Stimulated activated CD4-positive, alpha-beta T cell treated with anti-CD3 and anti-CD28 coated beads, Interleukin-15, amount 100 ng/mL, for 1 hour (primary cell): ENCODE data around the gene FOXE3.

Source experiments
- DNase-seq, 2 donors: peaks; one replicate each; pipeline ENCODE4 v3.0.0-alpha.2; 2020; ENCODE audit warnings: low read depth in 1 of 2, low spot score in 1 of 2

FOXE3 gene

DNA sequence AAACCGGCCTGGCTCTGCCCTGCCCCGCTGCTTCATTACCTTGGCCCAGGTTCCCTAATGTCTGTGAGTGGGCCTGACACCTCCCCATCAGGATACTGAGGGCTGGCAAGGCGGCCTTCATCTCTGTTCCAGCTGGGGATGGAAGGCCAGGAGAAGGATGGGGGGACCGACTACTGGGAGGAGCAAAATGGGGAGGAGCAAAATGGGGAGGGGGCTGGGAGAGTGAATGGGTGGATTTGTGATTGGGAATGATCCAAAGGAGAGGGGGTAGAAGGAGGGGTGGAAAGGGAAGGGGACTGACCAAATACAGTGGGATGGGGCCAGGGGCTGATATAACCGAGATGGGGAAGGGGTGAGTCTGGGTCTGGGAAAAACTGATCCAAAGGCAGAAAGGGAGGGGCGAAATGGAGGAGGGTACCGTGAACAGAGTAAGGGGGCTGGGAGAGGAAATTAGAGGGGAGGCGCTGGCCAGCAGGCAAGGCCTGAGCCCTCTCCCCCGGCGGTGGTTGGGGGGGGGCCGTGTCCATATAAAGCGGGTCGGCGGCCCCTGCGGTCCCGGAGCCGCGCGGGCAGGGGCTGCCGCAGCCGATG is at the start of gene FOXE3:
Gene FOXE3, plus strand, starts transcription at position 558 of the 591 bp plus-strand sequence. Its CDS starts 31 bp downstream, at position 589.
- DNase-seq: no peak

DNA sequence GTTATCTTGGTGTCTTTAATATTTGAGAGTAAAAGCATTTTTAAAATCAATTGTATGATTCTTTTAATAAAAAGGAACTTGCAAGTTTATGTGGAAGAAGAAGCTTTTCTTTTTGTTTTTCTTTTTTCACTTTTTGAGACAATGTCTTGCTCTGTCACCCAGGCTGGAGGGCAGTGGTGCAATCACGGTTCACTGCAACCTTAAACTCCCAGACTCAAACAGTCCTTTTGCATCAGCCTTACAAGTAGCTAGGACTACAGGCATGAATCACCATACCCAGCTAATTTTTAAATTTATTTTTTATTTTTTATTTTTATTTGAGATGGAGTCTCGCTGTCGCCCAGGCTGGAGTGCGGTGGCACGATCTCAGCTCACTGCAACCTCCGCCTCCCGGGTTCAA is 48.4 kb upstream of the FOXE3 start:
- no peak for DNase-seq

DNA sequence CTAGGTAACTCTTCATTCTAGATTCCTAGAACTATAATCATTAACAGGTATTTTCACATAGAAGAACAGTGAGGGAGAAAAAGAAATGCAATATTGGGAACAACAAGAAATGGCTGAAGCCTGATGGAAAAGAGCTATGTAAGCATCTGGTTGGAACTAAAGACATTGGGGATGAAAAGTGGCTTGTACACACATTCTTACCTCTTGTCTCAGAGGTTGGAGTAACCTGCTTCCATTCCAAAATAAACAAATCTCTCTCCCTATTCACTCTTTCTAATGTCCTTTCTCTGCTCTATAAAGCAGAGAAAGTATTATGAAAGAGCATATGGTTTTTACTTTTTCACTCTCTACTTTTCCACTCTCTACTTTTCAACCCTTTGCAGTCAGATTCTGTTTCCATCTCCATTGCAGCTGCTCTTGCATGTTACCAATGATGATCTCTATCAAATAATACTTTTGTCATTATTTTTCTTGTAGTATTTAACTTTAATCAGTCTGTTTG is 45.0 kb upstream of the FOXE3 start:
- no peak for DNase-seq

DNA sequence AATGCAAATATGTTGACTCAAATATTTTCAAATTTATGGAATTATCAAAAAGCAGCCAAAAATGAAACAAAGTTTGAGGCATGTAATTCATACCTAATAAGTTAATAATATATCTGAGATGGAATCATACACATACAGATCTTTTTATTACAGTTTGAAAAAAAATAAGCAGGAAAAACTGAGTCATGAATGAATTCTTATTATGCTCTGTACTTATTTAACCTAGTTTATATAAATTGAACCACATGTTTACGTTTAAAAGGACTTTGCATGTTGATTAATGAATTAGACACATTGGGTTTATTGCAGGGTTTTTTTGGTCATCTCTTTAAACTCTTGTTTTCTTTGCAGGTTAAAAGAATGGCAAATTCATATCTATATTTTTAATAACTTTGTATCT is 41.6 kb upstream of the FOXE3 start:
- no peak for DNase-seq

DNA sequence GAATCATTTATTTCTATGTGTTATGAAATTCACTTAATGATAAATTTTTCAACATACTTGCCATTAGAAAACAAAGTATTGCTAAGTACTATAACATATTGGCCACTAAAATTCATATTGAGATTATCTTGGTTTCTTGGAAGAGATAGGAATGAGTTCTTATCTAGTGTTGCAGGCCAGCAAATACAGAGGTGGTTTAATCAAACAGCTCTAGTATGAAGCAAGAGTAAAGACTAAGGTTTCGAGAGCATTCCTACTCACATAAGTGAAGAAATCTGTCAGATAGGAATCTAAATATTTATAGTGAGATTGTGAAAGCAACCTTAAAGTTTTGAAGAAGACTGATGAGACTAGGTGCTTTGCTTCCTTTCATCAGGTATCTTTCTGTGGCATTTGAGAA is 37.9 kb upstream of the FOXE3 start:
- DNase-seq: no peak

DNA sequence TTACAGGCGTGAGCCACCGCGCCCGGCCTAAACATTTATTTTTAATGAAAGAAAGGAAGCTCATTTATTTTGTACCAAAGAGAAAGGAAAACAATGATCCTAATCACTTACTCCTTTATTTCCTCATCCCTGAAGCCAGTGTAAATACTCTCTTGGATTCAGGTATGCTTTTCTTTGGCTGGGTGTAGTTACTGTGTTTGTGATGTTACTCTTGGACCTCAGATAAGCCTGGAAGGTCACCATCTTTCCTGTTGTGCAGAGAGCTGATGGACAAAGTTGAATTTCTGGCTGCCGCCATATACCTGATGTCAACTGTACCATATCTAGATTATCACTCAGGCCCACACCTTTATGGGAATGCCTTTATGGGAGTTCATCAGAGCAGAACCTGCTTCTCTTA is 35.4 kb upstream of the FOXE3 start:
- no peak for DNase-seq

DNA sequence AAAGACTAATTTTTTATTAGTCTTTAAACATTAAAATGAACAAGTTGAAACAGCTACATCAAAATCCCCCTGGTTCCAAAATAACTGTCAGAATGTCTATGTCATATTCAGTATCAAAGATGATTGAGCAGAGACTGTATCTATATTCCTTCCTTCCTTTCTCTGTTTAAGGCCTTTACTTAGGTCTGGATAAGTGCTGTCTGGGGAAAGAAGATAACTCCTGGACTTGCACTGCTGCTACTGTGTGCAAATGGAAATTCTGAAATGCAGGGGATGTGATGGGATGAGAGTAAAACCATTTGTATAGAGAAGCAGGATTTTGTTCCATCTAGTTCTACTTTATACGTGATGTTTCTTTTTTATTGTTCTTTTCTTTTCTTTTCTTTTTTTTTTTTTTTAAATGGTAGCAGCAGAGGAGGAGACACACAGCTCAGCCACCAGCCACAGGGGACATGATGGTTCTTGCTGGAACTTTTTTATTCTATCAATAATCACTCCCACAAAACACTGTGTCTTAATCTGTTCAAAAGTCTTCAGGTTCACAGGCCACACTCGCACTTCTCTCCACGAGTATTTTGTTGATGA is 33.6 kb upstream of the FOXE3 start:
- DNase-seq: no peak

DNA sequence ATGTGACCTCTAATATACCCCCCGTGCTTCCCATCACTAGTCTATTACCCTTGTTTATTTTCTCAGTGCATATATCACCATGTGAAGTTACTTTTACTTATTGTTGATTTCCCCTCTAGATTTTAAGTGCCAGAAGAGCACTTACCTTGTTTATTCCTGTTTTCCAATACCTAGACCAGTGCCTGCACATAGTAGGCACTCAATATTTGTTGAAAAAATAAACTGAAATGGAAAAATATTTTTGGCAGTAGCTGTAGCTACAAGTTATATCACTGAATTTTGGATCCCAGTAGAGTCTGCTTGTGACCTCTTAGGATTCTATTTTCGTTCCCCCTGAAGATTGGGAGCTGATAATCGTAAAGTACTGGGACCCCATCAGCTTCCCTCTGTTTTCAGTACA is 32.0 kb upstream of the FOXE3 start:
- DNase-seq: no peak

DNA sequence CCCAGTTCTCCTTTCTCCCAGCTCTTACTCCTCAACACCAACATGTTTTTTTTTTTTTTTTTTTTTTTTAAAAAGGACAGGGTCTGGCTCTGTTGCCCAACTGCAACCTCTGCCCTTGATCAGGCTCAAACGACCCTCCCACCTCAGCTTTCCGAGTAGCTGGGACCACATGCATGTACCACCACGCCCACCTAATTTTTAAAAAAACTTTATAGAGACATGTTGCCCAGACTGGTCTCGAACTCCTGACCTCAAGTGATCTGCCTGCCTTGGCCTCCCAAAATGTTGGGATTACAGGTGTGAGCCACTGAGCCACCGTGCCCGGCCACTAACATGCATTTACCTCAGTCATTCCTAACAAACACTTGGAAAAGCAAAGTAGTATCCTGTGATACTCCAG is 31.1 kb upstream of the FOXE3 start:
- no peak for DNase-seq

DNA sequence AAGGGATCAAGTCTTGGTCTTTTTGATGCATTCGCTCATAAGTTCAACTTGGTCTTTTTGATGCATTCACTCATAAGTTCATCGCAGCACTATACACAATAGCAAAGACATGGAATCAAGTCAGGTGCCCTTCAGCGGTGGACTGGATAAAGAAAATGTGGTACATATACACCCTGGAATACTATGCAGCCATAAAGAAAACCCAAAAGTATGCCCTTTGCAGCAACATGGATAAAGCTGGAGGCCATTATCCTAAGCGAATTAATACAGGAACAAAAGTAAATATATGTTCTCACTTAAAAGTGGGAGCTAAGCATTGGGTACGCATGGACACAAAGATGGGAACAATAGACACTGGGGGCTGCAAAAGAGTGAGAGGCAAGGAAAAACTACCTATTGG is 29.8 kb upstream of the FOXE3 start:
- no peak for DNase-seq

DNA sequence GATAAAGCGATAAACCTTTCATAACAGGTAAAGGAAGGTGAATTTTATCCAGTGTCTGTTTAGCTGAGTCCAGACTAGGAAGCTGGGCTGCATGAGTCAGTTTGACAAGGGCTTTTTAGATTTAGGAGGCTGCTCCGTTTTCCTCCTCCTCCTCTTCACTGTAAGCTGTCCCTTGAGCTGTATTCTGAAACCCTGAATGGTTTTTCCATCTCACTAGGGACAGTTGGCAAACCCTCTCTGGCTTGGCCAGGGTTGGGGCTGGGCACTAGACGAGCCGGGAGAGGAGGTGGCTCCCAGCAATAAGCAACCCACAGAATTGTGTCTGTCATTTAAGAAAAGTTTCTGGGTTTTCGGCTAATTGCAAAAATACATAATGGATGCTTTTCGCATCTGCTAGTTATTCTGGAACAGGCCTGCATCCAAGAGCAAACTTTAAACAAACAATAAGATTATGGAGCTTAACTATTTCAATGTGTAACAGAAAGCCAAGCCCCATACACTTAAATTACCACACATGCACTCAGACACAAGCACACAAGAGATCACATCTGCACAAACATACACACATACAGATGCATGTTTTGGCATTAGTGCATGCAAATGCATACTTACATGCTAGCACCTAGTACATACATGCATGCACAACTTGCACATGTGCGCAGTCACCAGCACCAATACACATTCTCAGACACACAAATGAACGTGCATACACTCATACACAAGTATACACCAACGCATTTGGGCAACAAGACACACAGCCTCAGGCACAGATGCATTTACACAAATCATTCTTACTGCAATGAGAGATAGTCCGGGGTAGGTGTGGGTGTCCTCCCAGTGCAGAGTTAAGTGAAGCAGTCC is 27.8 kb upstream of the FOXE3 start:
- no peak for DNase-seq

DNA sequence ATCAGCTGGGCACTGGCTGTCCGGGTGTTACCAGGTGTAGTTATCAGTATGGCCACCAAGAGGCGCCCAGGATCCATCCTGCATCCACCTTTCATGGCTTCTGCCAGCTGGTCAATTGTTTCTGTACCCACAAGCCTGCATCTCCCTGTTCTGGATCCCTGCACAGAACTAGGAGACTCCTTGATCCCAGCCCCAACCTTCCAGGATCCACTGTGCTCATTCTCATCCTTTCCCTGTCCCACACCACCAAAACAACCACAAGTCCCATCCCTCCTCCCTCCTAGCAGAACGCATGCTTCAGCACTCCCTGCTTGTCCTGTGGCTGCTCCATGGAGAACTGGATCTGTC is 27.2 kb upstream of the FOXE3 start:
- peak in 1 of 2 donors; percentile 23 for DNase-seq

DNA sequence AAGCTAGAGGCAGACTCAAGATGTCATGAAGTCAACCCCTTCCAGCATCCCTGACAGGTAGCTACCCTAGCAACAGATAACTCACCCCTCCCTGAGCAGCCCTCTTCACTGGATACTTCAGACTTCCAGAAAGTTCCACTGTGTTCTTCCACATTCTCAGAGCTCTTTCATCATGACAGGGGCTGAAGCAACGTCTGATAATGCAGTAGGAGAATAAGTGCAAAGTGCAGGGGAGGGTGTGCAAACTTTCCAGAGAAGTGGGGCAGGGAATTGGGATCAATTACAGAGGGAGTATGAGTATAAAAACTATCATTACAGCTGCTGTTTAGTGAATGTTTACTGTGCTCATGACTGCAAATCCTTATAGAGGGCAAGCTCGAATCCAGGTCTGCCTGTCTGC is 26.4 kb upstream of the FOXE3 start:
- DNase-seq: no peak

DNA sequence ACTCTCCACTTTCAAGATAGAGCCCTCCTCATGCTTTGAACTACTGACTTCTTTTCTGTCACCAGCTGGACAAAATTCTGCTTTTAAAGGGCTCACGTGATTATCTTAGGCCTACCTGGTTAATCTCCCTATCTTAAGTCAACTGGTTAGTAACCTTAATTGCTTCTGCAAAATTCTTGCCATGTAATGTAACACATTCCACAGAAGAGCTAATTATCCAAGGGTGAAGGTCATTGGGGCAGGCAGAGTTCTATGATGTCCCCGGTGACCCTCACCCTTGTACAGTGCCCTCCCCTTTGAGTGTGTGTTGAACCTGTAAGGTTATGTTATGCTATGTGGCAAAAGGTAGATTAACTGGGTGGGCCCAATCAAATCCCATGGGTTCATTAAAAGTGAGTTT is 25.2 kb upstream of the FOXE3 start:
- DNase-seq: no peak

DNA sequence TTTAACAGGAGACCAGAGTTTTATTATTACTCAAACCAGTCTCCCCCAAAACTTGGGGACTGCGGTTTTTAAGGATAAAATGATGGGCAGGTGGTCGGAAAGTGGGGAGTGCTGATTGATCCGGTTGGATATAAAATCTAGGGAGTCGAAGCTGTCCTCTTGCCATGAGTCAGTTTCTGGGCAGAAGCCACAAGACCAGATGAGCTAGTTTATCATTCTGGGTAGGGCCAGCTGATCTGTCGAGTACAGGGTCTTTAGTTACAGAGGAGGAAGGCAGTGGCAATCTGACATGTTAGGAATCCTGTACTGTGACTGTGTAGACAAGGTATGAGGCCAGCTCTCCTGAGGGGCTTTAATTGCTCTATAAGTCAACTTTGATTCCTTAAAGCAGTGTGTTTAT is 22.9 kb upstream of the FOXE3 start:
- no peak for DNase-seq

DNA sequence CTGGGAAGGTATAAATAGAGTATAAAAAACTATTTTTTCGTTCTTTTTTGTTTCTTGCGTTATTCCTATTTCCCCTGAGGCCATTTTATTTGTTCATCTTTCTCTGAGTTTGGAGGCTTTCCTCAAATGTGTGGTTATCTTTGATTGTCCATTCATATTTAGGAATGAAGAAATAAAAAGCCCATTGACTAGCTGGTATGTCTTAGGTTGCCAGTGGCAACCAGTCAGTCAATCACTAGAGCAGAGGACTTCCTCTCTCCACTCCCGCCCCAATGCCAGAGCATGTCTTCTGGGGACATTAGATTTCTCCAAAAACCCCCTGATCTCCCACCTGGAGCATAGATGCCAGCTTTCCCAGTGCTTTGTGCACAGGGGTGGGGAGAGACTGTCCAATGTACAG is 20.7 kb upstream of the FOXE3 start:
- DNase-seq: no peak

DNA sequence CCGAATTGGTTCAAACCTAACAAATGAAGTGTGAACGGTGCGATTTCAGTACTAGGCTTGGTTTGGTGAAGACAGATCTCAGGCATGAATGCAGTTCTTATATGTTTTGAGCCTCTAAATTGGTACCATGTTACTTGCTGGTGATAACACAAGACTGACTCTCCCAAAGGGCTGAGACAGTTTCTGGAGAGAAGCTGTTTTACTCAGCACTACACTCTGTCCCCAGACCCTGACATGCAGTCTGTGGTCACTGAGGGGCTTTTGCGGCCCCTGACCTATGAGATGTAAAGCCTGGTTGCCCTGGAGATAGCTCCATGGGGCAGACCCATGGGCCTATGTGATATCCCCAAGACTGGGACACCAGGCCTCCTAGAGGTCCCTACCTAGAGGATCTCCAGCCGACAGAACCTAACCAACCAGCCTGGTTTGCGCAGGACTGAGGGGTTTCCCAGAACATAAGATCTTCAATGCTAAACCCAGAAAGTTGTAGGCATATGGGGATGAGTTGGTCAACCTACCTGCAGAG is 19.4 kb upstream of the FOXE3 start:
- no peak for DNase-seq

DNA sequence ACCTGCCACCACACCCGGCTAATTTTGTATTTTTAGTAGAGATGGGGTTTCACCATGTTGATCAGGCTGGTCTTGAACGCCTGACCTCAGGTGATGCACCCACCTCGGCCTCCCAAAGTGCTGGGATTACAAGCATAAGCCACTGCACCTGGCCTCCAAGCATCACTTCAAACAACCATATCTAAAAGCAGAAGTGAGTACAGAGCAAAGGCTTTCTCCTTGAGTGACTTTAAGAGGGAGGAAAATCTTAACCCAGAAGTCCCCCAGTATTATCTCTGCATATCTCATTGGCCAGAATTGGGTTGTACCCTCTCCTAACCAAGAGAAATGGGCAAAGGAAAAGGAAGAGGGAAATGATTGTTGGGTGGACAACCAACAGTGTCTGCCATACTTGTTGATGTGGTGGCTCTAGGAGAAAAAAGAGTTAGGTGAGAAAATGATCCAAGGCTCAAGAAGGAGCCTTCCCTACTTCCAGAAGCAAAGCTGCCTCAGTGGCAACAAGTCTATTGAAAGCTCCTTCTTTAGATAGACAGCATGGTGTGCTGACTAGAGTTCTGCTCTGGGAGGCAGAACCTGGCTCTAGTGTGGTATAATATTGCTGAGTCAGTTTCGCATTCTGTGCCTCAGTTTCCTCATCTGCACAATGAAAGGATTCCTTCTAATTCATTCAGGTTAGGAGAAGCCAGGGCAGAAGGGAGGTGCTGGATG is 16.8 kb upstream of the FOXE3 start:
- DNase-seq: no peak

DNA sequence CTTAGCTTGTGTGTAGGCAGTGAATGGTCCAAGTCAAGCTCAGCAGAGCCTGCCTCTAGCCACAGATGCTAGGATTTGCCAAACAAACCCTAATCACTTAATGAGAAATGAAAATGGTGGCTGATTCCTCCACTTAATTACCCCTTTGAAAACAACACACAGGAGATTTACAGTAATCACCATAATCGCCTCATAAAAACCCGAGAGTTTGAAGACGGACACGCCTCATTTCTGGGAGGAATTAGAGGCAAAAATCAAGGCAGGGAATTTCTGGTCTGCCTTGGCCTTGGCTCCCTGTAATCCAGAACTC is 16.3 kb upstream of the FOXE3 start:
- no peak for DNase-seq

DNA sequence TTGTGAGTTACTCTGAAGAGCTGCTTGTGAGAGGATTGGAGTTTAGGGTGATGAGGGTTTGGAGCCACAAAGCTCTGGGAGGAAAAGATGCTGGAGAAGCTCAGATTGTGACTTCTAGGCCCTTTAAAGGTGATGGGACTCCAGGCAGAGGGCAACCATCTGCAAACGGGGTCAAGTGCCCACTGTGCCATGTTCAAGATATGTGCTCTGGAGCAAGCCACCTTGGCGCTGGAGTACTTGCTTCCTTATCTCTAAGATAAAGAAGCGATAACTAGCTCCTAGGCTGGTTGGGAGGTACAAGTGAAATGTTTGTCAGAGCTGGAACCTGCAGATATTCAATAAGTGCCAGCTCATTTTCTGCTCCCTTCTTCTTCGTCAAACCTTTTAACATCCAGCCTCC is 14.3 kb upstream of the FOXE3 start:
- DNase-seq: no peak

DNA sequence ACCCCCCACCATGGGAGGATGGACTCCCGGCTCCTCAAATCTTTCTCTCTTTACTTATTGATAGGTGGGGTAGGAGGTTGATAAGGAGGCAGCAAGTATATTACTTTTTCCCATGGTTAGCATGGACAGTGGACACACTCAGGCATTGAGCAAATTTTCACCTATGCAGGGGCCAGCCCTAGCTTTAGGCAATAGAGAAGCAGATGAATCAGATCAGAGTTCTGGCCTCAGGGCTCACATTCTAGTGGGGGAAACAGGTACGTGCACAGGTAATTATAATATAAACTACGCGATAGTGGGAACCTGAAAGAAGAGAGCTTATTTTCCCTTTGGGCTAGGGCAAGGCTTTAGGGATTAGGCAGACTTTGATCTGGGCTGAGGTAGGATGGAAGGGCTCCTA is 13.5 kb upstream of the FOXE3 start:
- no peak for DNase-seq
